ENCODE results near the gene CPSF4. TPM values are rescaled to one million over a fixed set of nuclear protein-coding genes. Genes with fewer than 3 reads are reported as not detected.

The CPSF4 gene
- total RNA-seq, result 88.4 and 89.9 TPM in 2 replicates

GRCh38 chr7:99438573-99439480, at the start of gene CPSF4, which contains the start of gene PTCD1:
CPSF4 (plus strand) TSS chr7:99438943; CDS start chr7:99439083, 140 bp downstream.
PTCD1 (minus strand) TSS chr7:99438798; CDS start chr7:99435242, 3,556 bp downstream.
- Mint-ChIP-seq H3K4me3 (ENCODE audit: low read depth) (peak within 1 kb of the TSS; percentile 99), H3K4me1 (ENCODE audit: low read depth) (peaks cover 24% of the 10 kb centered on the region), H3K27me3 (ENCODE audit: low read depth) (no peaks in the 10 kb centered on the region), H3K36me3 (ENCODE audit: low read depth) (peaks cover 34% of the 10 kb centered on the region), H3K27ac (peak within 1 kb of the TSS; percentile 92), H3K9me3 (no peaks in the 10 kb centered on the region)
- peak; percentile 88 for DNase-seq (ENCODE audit: low spot score)
- intact Hi-C loops (cut with micrococcal nuclease), result loop anchor here (1.0 to 2.0 kb wide), 3 partner anchors 27 to 58 kb away; partner anchors contain the start of genes ATP5MF, BUD31 and PDAP1

GRCh38 chr7:99389772-99390171, 49.0 kb upstream of the CPSF4 start:
- no peaks in the 10 kb centered on the region for H3K27me3 Mint-ChIP-seq (ENCODE audit: low read depth)
- H3K4me3 Mint-ChIP-seq (ENCODE audit: low read depth), result no peak overlapping the region
- intact Hi-C loops (cut with micrococcal nuclease), result no loop called here
- DNase-seq (ENCODE audit: low spot score), result no peak
- H3K4me1 Mint-ChIP-seq (ENCODE audit: low read depth), result peaks cover 9% of the 10 kb centered on the region
- H3K9me3 Mint-ChIP-seq, result no peaks in the 10 kb centered on the region
- no peak overlapping the region for H3K27ac Mint-ChIP-seq
- H3K36me3 Mint-ChIP-seq (ENCODE audit: low read depth), result peaks cover 77% of the 10 kb centered on the region

- DNase-seq (ENCODE audit: low spot score), result no peak
- no peaks in the 10 kb centered on the region for H3K9me3 Mint-ChIP-seq
- no peak overlapping the region for H3K4me3 Mint-ChIP-seq (ENCODE audit: low read depth)
- H3K4me1 Mint-ChIP-seq (ENCODE audit: low read depth), result peaks cover 9% of the 10 kb centered on the region
- peaks cover 85% of the 10 kb centered on the region for H3K36me3 Mint-ChIP-seq (ENCODE audit: low read depth)
- H3K27me3 Mint-ChIP-seq (ENCODE audit: low read depth), result no peaks in the 10 kb centered on the region
- intact Hi-C loops (cut with micrococcal nuclease), result no loop called here
- no peak overlapping the region for H3K27ac Mint-ChIP-seq
Measured at GRCh38 chr7:99390941-99391602, 47.7 kb upstream of the CPSF4 start.

- H3K9me3 Mint-ChIP-seq, result no peaks in the 10 kb centered on the region
- no peaks in the 10 kb centered on the region for H3K27me3 Mint-ChIP-seq (ENCODE audit: low read depth)
- no peak for DNase-seq (ENCODE audit: low spot score)
- intact Hi-C loops (cut with micrococcal nuclease), result loop anchor here (2.0 kb wide), 1 partner anchor 17 kb away; the partner anchor contains the start of gene ARPC1B
- H3K4me1 Mint-ChIP-seq (ENCODE audit: low read depth), result peaks cover 7% of the 10 kb centered on the region
- H3K27ac Mint-ChIP-seq, result peak overlapping the region; percentile 8
- H3K4me3 Mint-ChIP-seq (ENCODE audit: low read depth), result no peak overlapping the region
- H3K36me3 Mint-ChIP-seq (ENCODE audit: low read depth), result peaks cover 83% of the 10 kb centered on the region
Measured at GRCh38 chr7:99392046-99392445, 46.7 kb upstream of the CPSF4 start.

GRCh38 chr7:99392659-99393354, 45.9 kb upstream of the CPSF4 start:
- Mint-ChIP-seq H3K36me3 (ENCODE audit: low read depth) (peaks cover 86% of the 10 kb centered on the region), H3K4me1 (ENCODE audit: low read depth) (peaks cover 8% of the 10 kb centered on the region), H3K9me3 (no peaks in the 10 kb centered on the region), H3K4me3 (ENCODE audit: low read depth) (peak overlapping the region; percentile 54), H3K27ac (peak overlapping the region; percentile 55), H3K27me3 (ENCODE audit: low read depth) (no peaks in the 10 kb centered on the region)
- DNase-seq (ENCODE audit: low spot score), result peak; percentile 78
- intact Hi-C loops (cut with micrococcal nuclease), result loop anchor here (2.0 kb wide), 1 partner anchor 18 kb away; the partner anchor contains the start of gene ARPC1B

- H3K9me3 Mint-ChIP-seq, result no peaks in the 10 kb centered on the region
- peaks cover 86% of the 10 kb centered on the region for H3K36me3 Mint-ChIP-seq (ENCODE audit: low read depth)
- H3K27me3 Mint-ChIP-seq (ENCODE audit: low read depth), result no peaks in the 10 kb centered on the region
- H3K4me1 Mint-ChIP-seq (ENCODE audit: low read depth), result peaks cover 12% of the 10 kb centered on the region
- intact Hi-C loops (cut with micrococcal nuclease), result loop anchor here (2.0 kb wide), 1 partner anchor 19 kb away; the partner anchor contains the start of gene ARPC1B
- DNase-seq (ENCODE audit: low spot score), result no peak
- H3K4me3 Mint-ChIP-seq (ENCODE audit: low read depth), result peak overlapping the region; percentile 30
- H3K27ac Mint-ChIP-seq, result peak overlapping the region; percentile 55
Measured at GRCh38 chr7:99393355-99394187, 45.2 kb upstream of the CPSF4 start.

GRCh38 chr7:99394188-99394502, 44.6 kb upstream of the CPSF4 start:
- peaks cover 12% of the 10 kb centered on the region for H3K4me1 Mint-ChIP-seq (ENCODE audit: low read depth)
- H3K9me3 Mint-ChIP-seq, result no peaks in the 10 kb centered on the region
- no peak overlapping the region for H3K4me3 Mint-ChIP-seq (ENCODE audit: low read depth)
- H3K27ac Mint-ChIP-seq, result peak overlapping the region; percentile 33
- H3K27me3 Mint-ChIP-seq (ENCODE audit: low read depth), result no peaks in the 10 kb centered on the region
- H3K36me3 Mint-ChIP-seq (ENCODE audit: low read depth), result peaks cover 87% of the 10 kb centered on the region
- intact Hi-C loops (cut with micrococcal nuclease), result no loop called here
- DNase-seq (ENCODE audit: low spot score), result no peak

- intact Hi-C loops (cut with micrococcal nuclease), result loop anchor here (5.0 kb wide), 1 partner anchor 1857 kb away; no protein-coding TSS in a partner anchor
- no peak overlapping the region for H3K27ac Mint-ChIP-seq
- H3K27me3 Mint-ChIP-seq (ENCODE audit: low read depth), result no peaks in the 10 kb centered on the region
- peaks cover 12% of the 10 kb centered on the region for H3K4me1 Mint-ChIP-seq (ENCODE audit: low read depth)
- no peaks in the 10 kb centered on the region for H3K9me3 Mint-ChIP-seq
- no peak for DNase-seq (ENCODE audit: low spot score)
- peaks cover 86% of the 10 kb centered on the region for H3K36me3 Mint-ChIP-seq (ENCODE audit: low read depth)
- no peak overlapping the region for H3K4me3 Mint-ChIP-seq (ENCODE audit: low read depth)
Measured at GRCh38 chr7:99395616-99396327, 43.0 kb upstream of the CPSF4 start.

GRCh38 chr7:99396418-99397296, 42.1 kb upstream of the CPSF4 start:
- Mint-ChIP-seq H3K27ac (no peak overlapping the region), H3K4me3 (ENCODE audit: low read depth) (no peak overlapping the region), H3K27me3 (ENCODE audit: low read depth) (no peaks in the 10 kb centered on the region), H3K36me3 (ENCODE audit: low read depth) (peaks cover 86% of the 10 kb centered on the region), H3K9me3 (no peaks in the 10 kb centered on the region), H3K4me1 (ENCODE audit: low read depth) (peaks cover 12% of the 10 kb centered on the region)
- intact Hi-C loops (cut with micrococcal nuclease), result loop anchor here (5.0 kb wide), 1 partner anchor 1856 kb away; no protein-coding TSS in a partner anchor
- no peak for DNase-seq (ENCODE audit: low spot score)

GRCh38 chr7:99397297-99397983, 41.3 kb upstream of the CPSF4 start:
- no peaks in the 10 kb centered on the region for H3K9me3 Mint-ChIP-seq
- intact Hi-C loops (cut with micrococcal nuclease), result loop anchor here (5.0 kb wide), 1 partner anchor 1855 kb away; no protein-coding TSS in a partner anchor
- peaks cover 9% of the 10 kb centered on the region for H3K4me1 Mint-ChIP-seq (ENCODE audit: low read depth)
- H3K27ac Mint-ChIP-seq, result peak overlapping the region; percentile 19
- H3K4me3 Mint-ChIP-seq (ENCODE audit: low read depth), result no peak overlapping the region
- H3K27me3 Mint-ChIP-seq (ENCODE audit: low read depth), result no peaks in the 10 kb centered on the region
- H3K36me3 Mint-ChIP-seq (ENCODE audit: low read depth), result peaks cover 81% of the 10 kb centered on the region
- DNase-seq (ENCODE audit: low spot score), result no peak

All from activated T-helper 2 cell treated with anti-CD3 and anti-CD28 coated beads, Interferon-gamma antibody, Interleukin-2, Interleukin-4, amounts not matched to agents 10 μg/mL and 5 μg/mL and 100 μg/mL, durations not matched to agents 14 hours and 24 hours and 36 hours (primary cell).